ENCODE data around the gene SLA2.
"Not testable (repeated sequence)": the region's sequence is repeated elsewhere in the genome, so short reads cannot be mapped to it uniquely, and the experiment has no call there.

Gene SLA2

DNA sequence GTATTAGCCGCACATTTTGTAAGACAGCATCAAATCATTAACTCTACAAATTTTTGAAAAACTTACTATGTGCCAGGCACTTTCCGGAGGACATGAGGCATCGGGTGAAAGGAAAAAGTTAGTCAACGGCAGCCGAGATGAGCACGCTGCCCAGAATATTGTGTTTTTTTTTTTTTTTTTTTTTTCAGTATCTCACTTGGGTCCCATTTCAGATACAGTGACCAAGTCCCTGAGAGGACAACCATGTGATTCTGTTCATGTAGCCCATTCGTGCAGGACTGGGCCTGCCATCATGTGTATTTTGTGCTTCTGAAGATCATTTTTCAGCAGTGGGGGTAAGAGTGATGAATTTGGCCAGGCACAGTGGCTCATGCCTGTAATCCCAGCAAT, 1.3 kb downstream of the SLA2 start:
- peak; percentile 49 for DNase-seq

DNA sequence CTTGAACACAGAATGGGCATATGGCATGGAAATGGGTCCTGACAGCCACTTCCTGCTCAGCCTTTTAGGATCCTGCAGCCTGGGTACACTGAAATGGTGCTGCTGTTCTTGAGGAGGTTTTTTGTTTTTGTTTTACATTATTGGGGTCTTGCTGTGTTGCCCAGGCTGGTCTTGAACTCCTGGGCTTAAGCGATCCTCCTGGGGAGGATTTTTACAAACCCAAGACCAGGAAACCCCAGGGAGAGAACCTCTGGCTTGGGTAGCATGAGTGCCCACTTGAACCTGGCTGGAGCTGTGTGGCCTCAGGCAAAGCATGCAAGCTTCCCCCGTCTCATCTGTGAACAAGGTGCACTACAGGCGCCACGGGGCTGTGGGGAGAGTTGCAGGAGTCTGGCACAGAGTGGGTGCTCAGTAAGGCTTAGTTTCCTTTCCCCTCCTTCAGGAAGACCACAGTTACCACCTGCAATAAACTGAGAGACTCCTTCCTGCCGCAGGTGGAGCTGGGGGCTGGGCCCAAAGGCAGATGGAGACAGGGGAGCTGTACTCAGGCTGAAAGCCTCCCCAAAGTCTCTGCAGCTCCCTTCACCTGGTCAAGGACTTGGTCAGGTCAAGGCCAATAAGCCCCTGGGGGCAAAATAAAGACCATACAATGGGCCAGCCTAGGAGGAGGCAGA, 1.8 kb downstream of the SLA2 start:
- peak; percentile 75 for DNase-seq

DNA sequence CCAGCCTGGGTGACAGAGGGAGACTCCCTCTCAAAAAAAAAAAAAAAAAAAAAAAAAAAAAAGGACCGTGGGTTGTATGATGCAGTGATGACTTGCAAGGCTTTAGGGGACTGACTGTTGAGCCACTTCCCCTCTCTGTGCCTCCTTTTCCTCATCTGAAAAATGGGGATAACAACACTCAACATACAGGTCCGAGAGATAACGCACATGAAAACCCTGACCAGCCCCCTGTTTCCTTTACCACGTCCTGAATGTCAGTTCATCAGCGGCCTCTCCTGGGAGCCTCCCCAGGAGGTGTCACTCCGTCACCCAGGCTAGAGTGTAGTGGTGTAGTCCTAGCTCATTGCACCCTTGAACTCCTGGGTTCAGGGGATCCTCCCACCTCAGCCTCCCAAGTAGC, 3.9 kb downstream of the SLA2 start:
- DNase-seq: peak; percentile 8

DNA sequence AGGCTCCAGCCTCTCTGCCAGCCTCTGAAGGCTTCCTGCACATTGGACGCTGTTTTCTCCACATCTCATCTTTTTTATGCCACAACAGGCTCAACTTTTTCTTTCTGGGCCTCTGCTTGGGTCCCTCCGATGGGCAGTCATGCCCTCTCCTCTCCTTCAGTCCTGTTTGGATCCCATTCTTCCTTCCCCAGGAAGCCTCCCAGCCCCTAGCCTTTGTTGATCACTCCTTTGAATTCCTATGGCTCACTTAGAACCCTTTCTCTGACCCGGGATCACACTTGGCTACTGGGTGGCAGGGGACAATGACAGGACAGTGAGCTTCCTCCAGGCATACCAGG, 4.5 kb downstream of the SLA2 start:
- no peak for DNase-seq

DNA sequence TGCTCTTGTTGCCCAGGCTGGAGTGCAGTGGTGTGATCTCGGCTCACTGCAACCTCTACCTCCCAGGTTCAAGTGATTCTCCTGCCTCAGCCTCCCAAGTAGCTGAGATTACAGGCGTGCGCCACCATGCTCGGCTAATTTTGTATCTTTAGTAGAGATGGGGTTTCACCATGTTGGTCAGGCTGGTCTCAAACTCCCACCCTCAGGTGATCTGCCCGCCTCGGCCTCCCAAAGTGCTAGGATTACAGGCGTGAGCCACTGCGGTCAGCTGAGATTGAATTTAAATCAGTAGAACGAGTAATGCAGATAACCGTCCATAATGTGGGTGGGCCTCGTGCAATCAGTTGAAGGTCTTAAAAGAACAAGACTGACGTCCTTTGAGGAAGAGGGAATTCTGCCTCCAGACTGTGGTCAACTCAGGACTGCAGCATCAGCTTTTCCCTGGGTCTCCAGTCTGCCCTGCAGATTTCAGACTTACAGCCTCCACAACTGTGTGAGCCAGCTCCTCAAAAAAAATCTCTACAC, 7.1 kb downstream of the SLA2 start:
- DNase-seq: not testable (repeated sequence)

DNA sequence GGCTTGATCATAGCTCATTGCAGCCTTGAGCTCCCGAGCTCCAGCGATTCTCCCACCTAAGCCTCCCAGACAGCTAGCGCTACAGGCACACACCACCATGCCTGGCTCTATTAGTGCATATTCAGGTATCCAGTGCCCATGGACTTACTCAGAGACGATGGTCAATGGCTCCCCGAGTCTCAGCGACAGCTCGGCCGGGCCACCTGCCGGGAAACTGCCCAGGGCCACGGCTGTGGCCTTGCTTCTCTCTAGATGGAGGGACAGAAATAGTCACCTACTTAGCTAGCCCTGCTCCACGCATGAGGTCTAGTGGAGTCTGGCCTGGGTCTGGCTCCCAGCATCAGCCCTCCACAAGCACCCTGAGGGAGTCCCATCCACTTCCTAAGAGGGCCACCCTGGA, 11.7 kb downstream of the SLA2 start:
- DNase-seq: no peak

DNA sequence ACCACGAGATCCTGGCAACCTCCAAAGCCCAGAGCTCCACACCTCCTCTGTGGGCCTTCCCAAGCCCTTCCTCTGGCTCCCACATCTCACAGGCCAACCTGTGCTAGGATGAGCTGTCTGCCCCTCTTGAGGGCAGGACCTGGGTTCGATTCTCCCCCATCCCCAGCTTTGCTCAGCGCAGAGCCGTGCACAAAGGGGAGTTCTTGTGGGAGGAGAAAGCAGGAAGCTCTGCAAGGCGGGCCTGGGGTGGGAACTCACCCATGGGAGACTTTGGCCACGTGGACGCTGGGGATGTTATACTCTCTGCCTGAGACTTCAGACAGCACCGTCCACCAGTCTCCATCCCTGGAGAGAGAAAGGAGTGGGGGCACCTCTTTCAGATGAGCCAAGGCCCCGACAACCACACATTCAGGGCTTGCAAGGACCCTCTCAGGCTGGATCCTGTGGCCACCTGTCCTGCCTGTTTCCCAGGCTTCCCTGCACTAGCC, 12.7 kb downstream of the SLA2 start:
- DNase-seq: no peak

DNA sequence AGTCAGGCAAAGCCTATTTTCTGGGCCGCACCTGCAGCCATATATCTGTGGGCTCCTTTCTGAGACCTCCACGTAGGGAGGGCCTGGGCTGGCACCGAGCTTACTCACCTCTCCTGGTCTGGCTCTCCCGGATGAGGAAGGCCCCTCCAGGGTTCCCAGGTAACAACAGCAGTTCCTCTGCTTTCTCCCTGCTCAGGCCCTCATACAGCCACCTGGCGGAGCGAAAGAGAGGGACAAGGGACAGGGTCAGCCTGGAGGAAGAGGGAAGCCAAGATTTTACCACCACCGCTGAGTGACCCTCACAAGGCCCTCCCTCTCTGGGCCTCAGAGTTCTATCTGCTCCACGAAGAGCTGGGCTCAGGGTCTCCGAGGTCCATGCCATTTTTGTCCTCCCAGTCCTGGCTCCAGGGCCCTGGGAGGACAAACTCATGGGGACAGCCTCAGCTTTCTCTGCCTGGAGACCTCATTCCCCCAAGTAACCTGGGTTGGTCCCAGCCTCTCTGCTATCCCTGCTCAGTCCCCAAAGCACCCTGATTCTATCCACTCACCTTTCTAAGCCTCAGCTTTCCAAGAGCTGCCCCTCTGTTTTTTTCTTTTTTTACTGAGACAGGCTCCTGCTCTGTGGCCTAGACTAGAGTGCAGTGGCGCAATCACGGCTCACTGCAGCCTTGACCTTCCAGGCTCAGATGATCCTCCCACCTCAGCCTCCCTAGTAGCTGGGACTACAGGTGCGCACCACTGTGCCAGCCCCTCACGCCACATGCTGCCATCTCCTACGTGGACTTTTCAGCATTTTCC, 13.3 kb downstream of the SLA2 start:
- no peak for DNase-seq

DNA sequence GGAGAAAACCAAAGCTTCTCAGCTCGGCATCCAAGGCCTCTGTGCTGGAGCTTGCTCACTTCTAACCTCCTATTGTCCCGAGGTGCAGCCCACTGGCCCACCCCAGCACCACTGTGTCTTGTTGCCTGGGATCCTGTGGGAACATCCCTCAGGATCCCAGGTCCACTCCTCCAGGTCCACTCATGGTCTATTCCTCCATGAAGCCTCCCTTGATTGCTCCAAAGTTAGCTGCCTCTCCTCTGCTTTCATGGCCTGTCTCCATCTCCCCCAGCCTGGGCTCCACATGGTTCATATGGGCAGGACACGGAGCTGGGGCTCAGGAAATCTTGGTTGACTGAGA, 13.9 kb downstream of the SLA2 start:
- DNase-seq: no peak

DNA sequence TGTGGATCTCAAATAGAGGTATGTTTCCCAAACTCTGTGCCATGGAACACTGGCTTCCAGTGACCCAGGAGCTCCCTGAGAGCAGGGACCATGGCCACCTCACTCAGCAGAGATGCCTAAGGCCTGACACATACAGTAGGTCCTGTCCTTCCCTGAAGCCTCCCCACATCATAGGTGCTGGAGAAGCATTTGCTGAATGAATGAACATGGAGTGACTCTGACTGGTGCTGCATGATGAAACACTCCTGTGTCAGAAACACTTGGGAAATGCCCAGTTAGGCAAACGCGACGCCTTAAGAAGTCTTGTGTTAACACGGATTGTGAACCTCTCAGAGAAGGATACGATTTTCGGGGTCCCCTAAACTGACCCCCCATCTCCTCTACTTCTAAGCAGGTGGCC, 14.3 kb downstream of the SLA2 start:
- DNase-seq: no peak

DNA sequence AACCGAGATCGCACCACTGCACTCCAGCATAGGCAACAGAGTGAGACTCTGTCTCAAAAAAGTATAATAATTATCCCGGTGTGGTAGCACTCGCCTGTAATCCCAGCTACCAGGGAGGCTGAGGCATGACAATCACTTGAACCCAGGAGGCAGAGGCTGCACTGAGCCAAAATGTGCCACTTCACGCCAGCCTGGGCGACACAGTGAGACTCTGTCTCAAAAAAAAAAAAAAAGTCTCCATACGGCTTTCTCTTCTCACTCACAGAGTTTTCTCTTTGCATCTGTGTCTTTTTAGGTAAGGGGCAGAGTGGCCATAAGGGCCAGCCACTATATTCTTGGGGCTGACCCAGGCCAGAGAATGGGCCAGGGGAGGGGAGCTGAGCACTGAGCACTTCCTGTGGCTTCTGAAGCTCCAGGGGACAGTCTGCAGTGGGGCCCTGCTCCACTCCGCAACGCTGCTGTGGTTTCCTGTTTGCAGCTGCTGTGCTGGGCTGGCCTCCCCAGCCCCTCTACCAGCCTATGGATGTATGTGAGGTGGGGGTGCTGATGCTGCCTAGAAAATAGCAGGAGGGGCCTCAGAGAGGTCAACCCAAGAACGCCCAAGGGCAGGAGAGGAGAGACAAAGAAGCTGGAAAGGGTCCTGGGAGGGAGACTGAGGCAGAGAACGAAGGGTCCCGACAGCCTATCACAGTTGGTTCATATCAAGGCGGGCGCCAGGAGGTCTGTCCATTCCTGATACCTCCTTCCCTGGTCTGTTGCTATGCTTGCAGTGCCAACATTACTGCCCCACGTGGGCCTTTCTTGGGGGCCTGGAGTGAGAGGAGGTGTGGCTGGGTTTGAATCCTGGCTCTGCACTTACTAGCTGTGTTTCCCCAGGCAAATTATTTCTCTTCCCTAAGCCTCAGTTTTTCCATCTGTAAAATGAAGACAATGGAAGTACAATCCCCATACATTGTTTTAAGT, 16.0 kb downstream of the SLA2 start:
- DNase-seq: peak; percentile 68

DNA sequence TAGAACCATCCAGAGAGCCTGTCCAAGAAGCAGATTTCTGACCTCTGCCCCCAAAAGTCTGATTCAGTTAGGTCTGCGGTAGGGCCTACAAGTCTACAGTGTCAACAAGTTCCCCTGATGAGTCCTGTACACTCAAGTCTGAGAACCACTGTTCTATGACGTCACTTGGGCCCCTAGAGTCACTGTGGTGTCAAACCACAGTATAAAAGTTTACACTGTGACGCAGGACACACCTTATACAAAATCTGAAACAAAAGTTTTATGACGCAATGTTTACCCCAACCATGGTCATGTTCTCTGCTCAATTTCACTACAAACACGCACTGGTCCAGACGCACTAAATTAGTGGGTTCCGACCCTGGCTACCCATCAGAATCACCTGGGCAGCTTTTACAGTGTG, 17.9 kb downstream of the SLA2 start:
- no peak for DNase-seq

DNA sequence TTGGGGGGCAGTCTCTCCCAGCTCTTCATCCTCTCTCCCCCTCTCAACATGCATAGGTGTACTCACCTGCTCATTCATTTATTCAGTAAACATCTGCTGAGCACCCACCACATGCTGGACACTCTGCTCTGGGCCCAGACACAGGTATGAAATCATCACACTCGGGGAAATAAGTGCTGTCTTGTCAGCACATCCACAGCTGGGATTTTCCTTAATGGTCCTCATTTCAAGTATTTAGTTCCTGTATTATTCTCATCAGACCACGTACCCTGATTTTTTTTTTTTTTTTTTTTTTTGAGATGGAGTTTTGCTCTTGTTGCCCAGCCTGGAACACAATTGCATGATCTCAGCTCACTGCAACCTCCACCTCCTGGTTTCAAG, 21.1 kb downstream of the SLA2 start:
- no peak for DNase-seq

DNA sequence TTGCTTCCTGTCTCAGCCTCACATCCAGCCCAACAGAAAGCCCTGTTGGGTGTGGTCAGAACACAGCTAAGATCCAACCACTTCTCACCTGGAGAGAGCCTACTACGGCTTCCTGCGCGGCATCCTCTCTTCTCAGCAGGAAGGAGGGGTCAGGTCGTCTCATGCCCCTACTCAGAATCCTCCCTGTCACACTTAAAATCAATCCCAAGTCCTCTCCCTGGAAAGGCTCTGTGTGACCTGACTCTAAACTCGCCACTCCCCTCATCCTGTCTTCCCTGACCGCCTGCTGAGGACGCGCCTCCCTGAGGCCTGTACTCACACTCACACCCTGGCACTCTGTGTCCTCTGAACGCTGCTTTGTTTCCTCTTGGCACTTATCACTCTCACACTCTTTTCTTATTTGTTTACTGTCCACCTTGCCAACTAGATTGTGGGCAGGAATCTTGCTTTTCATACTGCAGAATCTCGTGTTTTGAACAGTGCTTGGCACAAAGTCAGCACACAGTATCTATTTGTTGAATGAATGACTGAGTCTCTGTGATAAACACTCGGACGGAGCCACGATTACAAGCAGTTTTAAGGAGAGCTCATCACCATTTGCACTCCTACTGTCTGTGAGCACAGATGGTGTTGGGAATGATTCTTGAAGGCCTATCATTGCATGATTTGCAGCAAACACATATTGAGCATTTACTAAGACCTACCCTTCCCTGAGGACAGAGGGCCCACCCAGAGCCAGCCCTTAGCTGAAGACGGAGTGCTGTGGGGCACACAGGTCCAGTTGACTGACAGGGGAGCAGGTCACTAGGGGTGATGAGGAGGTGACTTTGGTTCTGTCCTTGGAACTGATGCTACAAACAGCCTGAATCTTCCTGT, 21.7 kb downstream of the SLA2 start:
- DNase-seq: no peak

DNA sequence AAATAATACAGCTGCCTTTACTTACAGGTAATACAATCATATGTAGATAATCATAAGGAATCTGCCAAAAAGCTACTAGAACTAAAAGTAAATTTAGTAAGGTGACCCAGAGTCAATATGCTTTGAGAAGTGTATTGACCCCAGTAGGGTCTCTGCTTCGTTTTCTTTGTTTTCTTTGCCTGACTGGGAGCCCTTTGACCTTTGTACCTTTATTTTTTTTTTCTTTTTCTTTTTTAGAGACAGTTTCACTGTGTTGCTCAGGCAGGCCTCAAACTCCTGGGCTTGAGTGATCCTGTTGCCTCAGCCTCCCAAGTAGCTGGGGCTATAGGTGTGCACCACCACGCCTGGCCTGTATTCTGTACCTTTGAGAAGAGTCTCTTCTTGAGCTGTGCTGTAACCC, 22.6 kb downstream of the SLA2 start:
- no peak for DNase-seq

DNA sequence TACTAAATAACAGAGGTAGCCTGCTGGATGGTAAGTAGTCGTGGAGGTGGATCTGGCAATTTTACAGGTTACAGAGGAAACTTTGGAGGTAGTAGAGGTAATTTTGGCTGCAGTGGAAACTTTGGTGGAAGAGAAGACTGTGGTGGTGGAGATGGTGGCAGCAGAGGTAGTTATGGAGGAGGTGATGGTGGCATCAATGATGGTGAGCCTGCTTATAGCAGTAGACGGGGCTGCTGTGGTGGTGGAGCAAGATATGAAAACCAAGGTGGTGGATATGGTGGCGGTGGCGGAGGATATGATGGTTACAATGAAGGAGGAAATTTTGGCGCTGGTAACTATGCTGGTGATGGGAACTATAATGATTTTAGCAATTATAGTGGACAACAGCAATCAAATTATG, 25.1 kb downstream of the SLA2 start:
- no peak for DNase-seq

DNA sequence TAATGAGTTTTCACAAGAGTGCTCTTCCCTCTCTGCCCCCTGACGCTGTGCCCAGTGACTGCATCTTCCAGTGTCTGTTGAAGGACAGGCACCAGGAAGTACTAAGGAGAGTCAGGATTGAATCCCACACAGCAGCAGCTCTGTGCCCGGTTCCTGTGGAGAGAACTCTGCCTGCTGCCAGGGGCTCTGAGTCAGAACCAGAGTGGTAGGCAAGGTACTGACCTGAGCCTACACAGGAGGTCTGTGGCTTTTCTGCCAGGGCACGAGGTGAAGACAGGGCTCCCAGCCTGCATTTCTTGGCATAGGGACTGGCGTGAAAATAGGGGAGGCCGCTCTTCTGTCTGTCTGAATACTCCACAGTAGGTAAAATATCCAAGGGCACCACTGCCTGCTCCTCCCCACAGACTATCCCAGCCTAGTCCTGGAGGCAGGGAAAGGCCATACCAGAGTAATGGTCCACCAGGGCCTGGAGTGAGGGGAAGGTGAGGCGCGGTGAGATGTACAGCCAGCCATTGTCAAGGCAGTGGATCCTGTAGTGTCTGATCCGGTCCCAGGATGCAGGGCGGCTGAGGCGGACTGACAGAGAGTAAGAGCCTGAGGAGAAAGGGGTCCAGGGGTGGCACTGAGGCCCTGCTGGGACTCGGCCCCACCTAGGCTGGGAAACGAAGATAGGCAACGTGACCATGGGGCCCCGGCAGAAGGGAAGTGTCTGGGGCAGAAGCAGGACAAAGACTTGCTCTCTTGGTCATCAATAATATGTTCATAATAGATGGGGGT, 31.0 kb downstream of the SLA2 start:
- DNase-seq: no peak

DNA sequence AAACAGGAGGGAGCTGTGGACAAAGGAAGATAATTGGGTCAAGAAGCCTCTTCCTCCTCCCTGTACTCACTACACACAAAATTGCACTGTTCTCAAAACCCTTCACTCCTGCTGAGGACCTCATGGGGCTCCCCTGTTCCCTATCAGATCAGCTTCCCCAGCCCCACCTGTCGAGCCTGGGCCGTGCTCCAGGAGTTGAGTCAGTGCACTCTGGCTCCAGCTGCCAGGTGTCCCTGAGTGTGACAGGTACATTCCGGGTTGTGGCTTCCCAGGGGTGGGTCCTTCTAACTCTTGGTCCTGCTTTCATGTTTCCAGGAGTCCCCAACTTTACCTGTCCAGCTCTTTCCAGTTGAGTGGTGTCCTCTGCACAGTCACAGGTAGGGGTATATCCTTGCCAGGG, 32.0 kb downstream of the SLA2 start:
- DNase-seq: no peak

DNA sequence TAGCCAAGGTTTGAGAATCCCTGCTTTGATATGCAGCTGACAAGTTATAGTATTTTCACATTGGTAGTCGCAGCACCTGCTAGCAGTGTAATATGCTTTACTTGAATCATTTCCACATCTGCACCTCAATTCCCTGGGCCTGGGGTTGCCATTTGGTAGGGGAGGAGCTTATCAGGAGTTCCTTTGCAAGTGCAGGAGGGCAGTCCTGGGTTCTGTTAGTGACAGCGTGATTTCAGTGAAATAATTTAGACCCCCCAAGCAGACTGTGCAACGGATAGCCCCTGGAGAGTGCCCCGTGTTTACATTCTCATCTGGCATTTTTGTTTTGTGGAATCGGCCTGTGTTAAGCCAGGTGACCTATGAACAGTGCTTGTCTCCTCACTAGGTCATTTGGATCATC, 34.4 kb downstream of the SLA2 start:
- no peak for DNase-seq

DNA sequence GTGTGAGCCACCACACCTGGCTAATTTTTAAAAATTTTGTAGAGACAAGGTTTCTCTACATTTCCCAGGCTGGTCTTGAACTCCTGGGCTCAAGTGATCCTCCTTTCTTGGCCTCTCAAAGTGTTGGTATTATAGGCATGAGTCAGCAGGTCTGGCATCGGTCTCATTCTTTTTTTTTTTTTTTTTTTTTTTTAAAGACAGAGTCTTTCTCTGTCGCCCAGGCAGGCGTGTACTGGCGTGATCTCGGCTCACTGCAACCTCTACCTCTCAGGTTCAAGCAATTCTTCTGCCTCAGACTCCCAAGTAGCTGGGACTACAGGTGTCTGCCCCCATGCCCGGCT, 37.6 kb downstream of the SLA2 start:
- not testable (repeated sequence) for DNase-seq

DNA sequence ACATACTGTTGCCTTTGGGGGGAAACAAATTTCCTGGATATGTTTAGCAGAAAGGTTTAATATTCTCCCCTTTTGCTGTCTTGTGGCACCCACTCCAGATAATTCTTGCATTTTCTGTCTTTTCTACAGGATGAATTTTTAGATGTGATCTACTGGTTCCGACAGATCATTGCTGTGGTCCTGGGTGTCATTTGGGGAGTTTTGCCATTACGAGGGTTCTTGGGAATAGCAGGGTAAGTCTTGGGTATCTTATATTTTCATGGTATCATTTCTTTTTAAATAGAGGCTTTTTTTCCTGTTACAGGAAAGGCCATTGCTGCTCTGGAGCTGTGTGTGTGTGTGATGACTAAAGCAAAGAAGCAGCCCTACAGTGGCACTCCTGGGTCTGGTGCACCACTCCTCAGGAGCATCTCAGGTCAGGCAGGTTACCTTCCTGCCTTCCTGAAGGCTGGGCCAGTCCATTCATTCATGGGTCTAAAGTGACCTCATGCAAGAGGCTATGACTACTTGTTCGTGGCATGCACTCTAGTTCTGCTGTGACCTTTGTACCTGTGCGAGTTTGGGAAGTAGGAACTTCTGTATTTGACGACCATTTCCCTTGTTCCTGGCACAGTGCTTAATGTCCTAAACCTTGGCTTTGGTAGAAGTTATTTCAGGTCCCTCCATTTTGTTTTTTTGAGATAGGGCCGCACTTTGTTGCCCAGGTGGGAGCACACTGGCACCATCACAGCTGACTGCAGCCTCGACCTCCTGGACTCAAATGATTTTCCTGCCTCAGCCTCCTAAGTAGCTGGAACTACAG, 38.2 kb downstream of the SLA2 start:
- no peak for DNase-seq

All from CD4-positive, alpha-beta T cell treated with Interleukin-6 for 4 hours (primary cell).